Fibroblast of skin of back (primary cell): ENCODE results near the gene NRCAM.
"Not testable (repeated sequence)": the region's sequence is repeated elsewhere in the genome, so short reads cannot be mapped to it uniquely, and the experiment has no call there.

ENCODE experiments used
- DNase-seq: peaks from one replicate; pipeline ENCODE4 v3.0.0-alpha.2; 2013

The NRCAM gene

GRCh38 chr7:108272891-108273290 lies 183.3 kb downstream of the NRCAM start:
- not testable (repeated sequence) for DNase-seq

- no peak for DNase-seq
Observed at GRCh38 chr7:108270385-108271015, 185.7 kb downstream of the NRCAM start.

DNA sequence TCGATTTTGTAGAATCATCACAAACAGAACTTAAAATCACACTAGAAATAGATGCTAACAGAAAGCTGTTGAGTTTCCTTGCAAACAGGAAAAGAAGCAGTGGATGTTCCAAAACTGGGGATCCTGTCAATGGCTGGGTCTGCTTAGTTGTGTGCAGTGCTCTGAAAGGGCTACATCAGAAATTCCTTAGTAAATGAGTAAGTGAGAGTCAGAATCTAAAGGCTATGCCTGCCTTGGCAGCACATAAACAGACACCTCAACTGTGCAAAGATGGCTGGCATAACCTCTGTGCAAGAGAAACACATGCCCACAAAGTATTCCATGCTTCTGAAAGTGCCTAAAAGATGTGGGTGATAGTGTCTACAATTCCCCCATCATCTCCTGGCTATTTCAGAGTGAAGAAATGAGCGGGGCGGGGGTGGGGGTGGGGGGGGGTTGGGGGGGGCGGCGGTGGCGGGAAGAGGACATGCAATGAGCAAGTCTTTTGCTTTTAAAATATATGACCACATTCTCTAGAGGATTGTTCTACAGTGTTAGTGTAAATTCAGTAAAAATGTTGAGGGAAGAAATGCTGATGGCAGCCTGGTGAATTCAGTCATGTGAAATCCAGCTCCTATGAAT lies 187.9 kb downstream of the NRCAM start:
- DNase-seq = peak; percentile 3

GRCh38 chr7:108267615-108268014 lies 188.6 kb downstream of the NRCAM start:
- no peak for DNase-seq

DNA sequence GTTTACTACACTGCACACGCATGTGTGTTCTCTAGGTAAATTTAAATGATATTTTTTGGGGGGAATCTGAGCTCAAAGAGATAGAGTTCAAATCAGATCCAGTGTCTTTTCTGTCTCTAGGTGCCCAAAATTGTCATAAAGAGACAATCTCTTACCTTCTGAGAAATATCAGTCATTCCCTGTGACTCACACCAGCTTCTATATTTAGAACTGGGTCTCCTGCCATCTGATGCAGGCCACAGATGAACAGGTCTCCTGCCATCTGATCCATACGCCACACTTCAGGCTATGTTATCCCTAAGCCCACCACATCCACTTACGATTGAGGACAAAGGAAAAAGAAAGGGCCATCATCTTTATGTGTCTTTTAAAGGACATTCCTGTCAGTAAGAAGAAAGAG lies 189.7 kb downstream of the NRCAM start:
- DNase-seq = no peak

GRCh38 chr7:108266035-108266434 lies 190.2 kb downstream of the NRCAM start:
- no peak for DNase-seq

DNA sequence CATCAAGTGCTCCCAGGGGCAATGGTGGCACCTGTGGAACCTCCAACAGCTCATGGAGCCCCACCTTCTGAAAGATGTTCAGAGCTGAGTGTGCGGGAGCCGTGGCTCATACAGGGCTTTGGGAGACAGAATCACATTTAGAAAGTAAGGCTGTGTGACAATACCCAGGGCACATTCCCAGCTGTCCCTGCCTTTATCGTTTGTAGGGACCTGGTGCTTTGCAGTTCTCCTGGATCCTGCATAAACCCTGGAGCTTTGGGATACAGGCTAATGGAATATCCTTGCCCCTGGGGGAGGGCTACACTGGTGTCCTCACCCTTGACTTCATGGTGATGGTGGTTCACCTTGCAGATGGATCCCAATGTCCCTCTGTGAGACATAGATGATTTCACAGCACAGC lies 191.2 kb downstream of the NRCAM start:
- DNase-seq = no peak

GRCh38 chr7:108263425-108263824 lies 192.8 kb downstream of the NRCAM start:
- no peak for DNase-seq

DNA sequence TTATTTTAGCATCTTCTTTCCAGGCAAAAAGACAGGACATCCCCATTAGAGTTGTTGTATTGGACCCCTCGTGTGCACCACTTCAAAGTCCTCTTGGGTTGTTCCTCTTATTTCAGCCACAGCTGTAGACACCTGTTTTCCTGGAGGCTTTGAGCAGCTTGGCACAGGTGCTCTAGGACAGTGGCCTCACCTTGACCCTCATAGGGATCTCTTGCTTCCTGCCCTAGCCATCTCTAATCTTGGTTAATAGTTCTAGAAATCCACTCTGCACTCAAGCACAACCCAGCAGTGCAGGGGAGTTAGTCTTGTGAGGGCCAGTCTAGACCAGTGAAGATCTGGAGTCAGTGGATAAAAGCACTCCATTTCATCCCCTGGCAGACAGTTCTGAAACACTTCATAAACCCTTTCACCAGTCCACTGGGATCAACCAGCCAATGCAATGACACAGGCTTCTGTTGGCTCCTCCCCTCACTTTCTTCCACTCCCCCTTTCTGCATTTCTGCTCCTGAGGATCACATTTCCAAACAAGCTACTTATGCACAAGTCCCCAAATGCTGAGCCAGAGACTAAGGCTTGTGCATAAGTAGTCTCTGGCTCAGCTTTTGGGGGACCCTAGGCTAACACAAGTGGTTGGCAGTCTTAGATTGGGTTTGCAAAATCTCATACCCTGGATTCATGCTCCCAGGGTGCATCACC lies 194.5 kb downstream of the NRCAM start:
- no peak for DNase-seq

DNA sequence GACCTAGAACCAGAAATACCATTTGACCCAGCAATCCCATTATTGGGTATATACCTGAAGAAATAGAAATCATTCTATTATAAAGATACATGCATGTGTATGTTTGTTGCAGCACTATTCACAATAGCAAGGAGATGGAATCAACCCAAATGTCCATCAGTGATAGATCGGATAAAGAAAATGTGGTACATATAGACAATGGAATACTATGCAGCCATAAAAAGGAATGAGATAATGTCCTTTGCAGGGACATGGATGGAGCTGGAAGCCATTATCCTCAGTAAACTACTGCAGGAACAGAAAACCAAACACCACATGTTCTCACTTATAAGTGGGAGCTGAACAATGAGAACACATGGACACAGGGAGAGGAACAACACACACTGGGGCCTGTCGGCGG lies 196.8 kb downstream of the NRCAM start:
- DNase-seq = not testable (repeated sequence)

DNA sequence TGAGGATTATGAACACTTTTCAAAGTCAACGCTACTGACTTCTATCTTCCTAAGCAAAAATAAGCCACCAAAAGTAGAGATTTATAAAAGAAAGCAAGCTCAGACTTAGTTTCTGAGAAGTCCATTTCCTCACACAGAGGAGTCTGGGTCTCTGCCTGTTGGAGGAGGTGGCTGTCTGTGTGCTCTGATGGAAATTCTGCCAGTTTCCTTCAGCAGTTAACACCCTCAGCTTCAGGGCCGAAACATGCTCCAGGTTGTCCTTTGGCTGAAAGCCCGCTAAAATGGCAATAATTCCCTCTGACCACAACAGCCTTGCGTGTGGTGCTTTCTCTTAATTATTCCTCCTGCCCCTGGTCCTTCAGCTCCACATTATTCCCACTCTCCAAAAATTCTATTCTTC lies 198.3 kb downstream of the NRCAM start:
- no peak for DNase-seq

DNA sequence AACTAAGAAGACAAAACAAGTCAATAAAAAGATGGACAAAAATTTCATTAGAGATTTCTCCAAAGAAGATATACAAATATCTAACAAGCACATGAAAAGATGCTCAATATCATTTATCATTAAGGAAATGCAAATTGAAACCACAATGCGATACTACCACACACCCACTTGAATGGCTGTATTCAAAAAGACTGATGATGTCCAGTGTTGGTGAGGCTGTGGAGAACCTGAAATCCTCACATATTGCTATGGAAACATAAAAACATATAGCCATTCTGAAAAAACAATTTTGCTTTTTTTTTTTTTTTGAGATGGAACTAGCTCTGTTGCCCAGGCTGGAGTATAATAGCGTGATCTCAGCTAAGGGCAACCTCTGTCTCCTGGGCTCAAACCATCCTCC lies 202.0 kb downstream of the NRCAM start:
- DNase-seq = no peak

DNA sequence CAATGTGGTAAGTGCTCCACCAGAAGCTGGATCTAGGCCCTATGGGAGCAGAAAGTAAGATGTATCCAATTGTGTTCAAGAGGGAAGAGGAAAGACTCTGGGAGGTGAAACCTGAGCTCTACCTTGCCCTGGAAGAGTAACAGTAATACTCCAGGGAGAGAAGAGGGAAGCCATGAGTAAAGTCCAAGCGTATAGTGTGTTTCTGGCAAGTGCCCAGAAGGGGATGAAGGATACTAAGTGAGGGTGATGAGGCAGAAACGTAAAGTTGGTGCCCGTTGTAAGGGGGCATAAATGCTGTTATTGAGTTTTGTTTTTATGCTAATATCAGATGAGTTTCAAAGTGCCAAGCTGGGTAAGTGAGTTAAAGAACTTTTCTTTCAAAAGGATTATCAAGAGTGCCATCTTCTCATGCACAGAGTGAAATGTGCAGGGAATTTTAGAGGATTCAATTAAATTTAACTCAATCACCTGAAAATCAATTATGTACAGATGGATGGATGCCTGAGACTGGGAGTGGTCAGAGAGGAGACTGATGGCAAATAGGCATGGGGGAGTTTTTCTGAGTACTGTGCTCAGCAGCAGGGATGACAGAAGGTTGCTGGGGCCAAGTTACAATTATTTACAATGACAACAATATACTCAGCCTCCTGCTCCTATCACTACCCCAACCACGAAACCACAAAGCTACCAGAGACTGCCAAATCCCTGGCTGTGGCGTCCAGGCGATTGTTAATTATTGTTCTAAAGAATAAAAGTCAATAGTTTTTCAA lies 202.8 kb downstream of the NRCAM start:
- no peak for DNase-seq

DNA sequence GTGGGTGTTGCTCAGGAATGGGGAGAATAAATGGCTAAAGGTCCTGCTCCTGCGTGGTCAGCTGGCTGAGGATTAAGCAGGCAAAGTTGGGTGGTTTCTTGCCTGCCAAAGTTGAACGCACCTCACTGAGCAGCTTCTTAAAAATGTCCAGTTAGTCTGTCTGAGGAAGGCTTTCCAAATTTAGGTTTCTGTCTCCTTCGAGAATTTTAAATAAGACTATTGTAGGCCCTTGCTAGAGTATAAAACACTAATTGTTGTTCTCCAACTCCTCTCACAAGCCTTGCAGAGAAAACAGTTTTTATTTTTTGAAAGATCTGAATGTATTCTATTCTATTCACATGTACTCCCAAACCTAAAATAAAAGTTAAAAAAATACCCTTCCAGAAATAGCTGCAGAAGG lies 204.1 kb downstream of the NRCAM start:
- DNase-seq = no peak

DNA sequence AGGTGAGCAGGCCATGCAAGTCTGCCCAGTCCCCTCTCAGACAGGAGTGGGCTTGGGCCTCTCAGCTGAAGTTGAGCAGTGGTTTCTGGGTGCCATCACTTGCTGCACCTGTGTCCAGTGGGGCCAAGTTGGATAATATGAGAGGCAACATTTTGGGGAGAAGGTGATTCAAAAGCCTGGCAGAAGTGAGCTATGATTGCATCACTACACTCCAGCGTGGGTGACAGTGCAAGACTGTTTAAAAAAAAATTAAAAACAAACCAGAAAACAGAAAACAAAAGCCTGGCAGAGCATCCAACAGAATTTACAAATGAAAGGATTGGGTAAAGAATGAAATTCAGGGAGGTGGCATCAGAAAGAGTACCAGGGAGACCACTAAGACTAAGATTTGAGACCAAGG lies 204.5 kb downstream of the NRCAM start:
- DNase-seq = no peak

GRCh38 chr7:108249453-108249852 lies 206.8 kb downstream of the NRCAM start:
- DNase-seq = no peak

DNA sequence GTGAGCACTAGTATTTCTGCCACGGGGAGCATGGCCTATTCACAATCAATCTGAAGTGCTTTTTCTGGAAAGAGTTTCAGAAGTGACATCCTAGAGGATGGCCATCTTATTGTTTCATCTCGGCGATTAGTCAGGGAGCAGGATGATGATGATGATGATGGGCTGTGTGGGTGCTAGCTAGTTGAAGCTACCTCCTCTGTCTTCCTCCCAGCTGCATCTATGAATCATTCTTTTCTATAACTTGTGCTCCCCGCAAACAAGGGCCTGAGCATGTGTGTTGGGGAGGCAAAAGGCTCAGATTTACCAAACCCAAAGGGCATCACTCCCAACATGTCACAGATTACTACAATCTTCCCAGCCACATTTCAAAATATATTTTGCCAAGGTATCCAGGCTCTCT lies 207.4 kb downstream of the NRCAM start:
- DNase-seq = no peak

GRCh38 chr7:108248418-108248817 lies 207.8 kb downstream of the NRCAM start:
- DNase-seq = no peak

DNA sequence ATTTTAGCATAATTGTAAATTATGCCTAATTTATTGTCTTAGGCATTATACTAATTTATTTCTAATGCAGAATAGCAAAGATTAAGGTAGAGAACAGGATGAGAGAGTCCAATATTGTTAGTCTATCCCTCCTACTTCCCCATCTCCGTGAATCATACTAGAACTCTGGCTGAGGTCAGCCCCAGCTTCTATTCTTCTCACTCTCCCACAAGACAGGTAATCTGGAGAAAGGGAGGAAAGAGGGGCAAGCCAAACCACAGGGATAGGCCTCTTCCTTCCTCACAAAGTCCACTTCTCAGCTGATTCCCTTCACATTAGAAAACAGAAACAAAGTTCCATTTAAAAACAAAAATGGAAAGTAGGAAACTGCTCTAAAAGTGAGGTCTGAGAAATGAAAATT lies 208.6 kb downstream of the NRCAM start:
- no peak for DNase-seq

DNA sequence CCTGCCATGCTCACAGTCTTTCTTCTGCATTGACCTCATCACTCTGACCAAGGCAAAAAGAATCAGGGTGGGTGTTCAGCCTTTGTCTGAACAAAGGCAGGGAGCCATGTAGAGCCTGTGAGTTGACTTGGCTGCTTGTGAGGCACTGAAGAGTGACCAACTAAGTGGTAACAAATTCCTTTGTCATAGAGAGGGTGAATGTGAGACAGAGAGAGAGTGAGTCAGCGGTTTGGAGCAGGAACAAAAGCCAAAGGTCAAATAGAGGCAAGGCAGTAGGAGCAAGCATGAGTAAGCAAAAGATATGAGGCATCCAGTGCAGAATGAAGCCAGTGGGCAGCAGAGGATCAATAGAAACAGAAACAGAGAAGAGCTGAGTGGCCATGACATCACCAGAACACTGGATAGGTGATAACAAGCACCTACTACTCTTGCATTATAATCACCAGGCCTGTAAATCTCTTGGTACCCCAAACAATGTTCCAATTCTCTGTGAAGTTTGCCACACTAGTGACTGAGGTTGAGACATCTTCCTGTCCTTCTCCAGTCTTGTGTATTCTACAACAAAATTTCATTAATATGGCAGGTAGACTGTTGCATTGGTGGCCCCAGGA lies 209.9 kb downstream of the NRCAM start:
- peak; percentile 92 for DNase-seq

GRCh38 chr7:108245523-108246226 lies 210.6 kb downstream of the NRCAM start:
- no peak for DNase-seq

- DNase-seq = no peak
Observed at GRCh38 chr7:108244110-108244509, 212.1 kb downstream of the NRCAM start.
